Sciatic nerve (tissue), 2 donors: ENCODE data around the gene ZNF630. TPM values are rescaled to one million over a fixed set of nuclear protein-coding genes. Genes with fewer than 3 reads are reported as not detected.
A peak's percentile ranks its signal among the peaks of the same experiment; 100 is the strongest.
"Not testable (repeated sequence)": the region's sequence is repeated elsewhere in the genome, so short reads cannot be mapped to it uniquely, and the experiment has no call there.

Source experiments
- ATAC-seq: fragments of 200-7000 bp; cut with Tn5 transposase; one replicate; pipeline ENCODE4 v1.9.1; 2020; ENCODE audit warnings: mild to moderate bottlenecking, moderate library complexity
- DNase-seq: peaks from one replicate; pipeline ENCODE4 v3.0.0-alpha.2; 2020; ENCODE audit warnings: low spot score
- intact Hi-C: fragments of 100-400 bp; cut with DNase I; formaldehyde crosslinking; loops from one replicate; pipeline ENCODE4 v1.14.2; 2022
- total RNA-seq: library from RNA; stranded (reverse); fragmentation: NEBNext Ultra II Directional; extraction: Animal tissue kit (Norgen Biotek cat#: 25700); gene quantifications from one replicate; pipeline ENCODE4 v1.2.1, GENCODE V29; 2021
- donor health status: DM: no; HTN: no; CAD: no.
- donor health status: DM: no; HTN: no; CAD: no.

The ZNF630 gene
- 5.4 TPM for total RNA-seq

GRCh38 chrX:48071064-48071985 lies at the start of gene ZNF630:
ZNF630 (minus strand) TSS chrX:48071640; CDS start chrX:48066886, 4,754 bp downstream.
- intact Hi-C loops = no loop called here
- DNase-seq (peak; percentile 77), ATAC-seq (peak; percentile 93)

- DNase-seq (no peak), ATAC-seq (no peak)
- intact Hi-C loops = no loop called here
Measured at GRCh38 chrX:48107717-48108116, 36.3 kb upstream of the ZNF630 start.

GRCh38 chrX:48102874-48103374 lies 31.5 kb upstream of the ZNF630 start:
- DNase-seq (no peak), ATAC-seq (no peak)
- intact Hi-C loops = no loop called here

GRCh38 chrX:48101443-48101842 lies 30.0 kb upstream of the ZNF630 start:
- DNase-seq (no peak), ATAC-seq (no peak)
- intact Hi-C loops = no loop called here

- intact Hi-C loops, ATAC-seq, DNase-seq: not testable (repeated sequence)
Measured at GRCh38 chrX:48092558-48092957, 21.1 kb upstream of the ZNF630 start.

GRCh38 chrX:48090123-48090522 lies 18.7 kb upstream of the ZNF630 start:
- intact Hi-C loops = no loop called here
- ATAC-seq = no peak
- no peak for DNase-seq

GRCh38 chrX:48086082-48086481 lies 14.6 kb upstream of the ZNF630 start:
- DNase-seq (no peak), ATAC-seq (no peak)
- intact Hi-C loops = no loop called here

GRCh38 chrX:48083706-48084105 lies 12.3 kb upstream of the ZNF630 start:
- intact Hi-C loops = no loop called here
- ATAC-seq (no peak), DNase-seq (no peak)

- intact Hi-C loops = no loop called here
- DNase-seq (no peak), ATAC-seq (peak; percentile 85)
Measured at GRCh38 chrX:48083212-48083611, 11.8 kb upstream of the ZNF630 start.

GRCh38 chrX:48076343-48076742 lies 4.9 kb upstream of the ZNF630 start:
- intact Hi-C loops = no loop called here
- no peak for ATAC-seq
- no peak for DNase-seq

- intact Hi-C loops = no loop called here
- ATAC-seq (no peak), DNase-seq (no peak)
Measured at GRCh38 chrX:48071986-48072605, 656 bp upstream of the ZNF630 start.

- ATAC-seq = no peak
- DNase-seq = no peak
- intact Hi-C loops = no loop called here
Measured at GRCh38 chrX:48068096-48068887, 3.1 kb downstream of the ZNF630 start.

GRCh38 chrX:48064261-48064660 lies 7.2 kb downstream of the ZNF630 start:
- intact Hi-C loops = no loop called here
- ATAC-seq (no peak), DNase-seq (no peak)

- ATAC-seq (no peak), DNase-seq (no peak)
- intact Hi-C loops = no loop called here
Measured at GRCh38 chrX:48059296-48059639, 12.2 kb downstream of the ZNF630 start.

- intact Hi-C loops = no loop called here
- no peak for DNase-seq
- ATAC-seq = no peak
Measured at GRCh38 chrX:48058621-48059295, 12.7 kb downstream of the ZNF630 start.

GRCh38 chrX:48046846-48047245 lies 24.6 kb downstream of the ZNF630 start:
- intact Hi-C loops = no loop called here
- DNase-seq (no peak), ATAC-seq (no peak)

GRCh38 chrX:48045410-48046311 lies 25.8 kb downstream of the ZNF630 start:
- DNase-seq (peak; percentile 78), ATAC-seq (peak; percentile 90)

GRCh38 chrX:48043056-48043455 lies 28.4 kb downstream of the ZNF630 start:
- intact Hi-C loops = no loop called here
- no peak for ATAC-seq
- DNase-seq = no peak

More at GRCh38 chrX:48045410-48046311, 25.8 kb downstream of the ZNF630 start:
- intact Hi-C loops = no loop called here
